Smooth muscle cell (in vitro differentiated cells): Measurements from ENCODE around the gene DIO3. TPM values are rescaled to one million over a fixed set of nuclear protein-coding genes. Genes with fewer than 3 reads are reported as not detected.

Experiments
- DNase-seq: peaks from one replicate; lab custom pipeline; 2025; ENCODE audit not compliant: unreplicated experiment; lab: John Stamatoyannopoulos, UW
- H2AFZ ChIP-seq: fragments of 200-600 bp; sonication (generic); 2 replicates; pipeline ENCODE4 v1.6.0; 2016; ENCODE audit warnings: antibody characterized with exemption, low read depth, mild to moderate bottlenecking
- H3F3A ChIP-seq: fragments of 200-600 bp; sonication (generic); 2 replicates; pipeline ENCODE4 v1.6.0; 2017; ENCODE audit warnings: antibody characterized with exemption, low read depth
- H3K27ac ChIP-seq: fragments of 200-600 bp; sonication (generic); 2 replicates; pipeline ENCODE4 v1.5.1; 2016; ENCODE audit warnings: low read depth, mild to moderate bottlenecking
- H3K27me3 ChIP-seq: fragments of 200-600 bp; sonication (generic); 2 replicates; pipeline ENCODE4 v1.6.1; 2016; ENCODE audit warnings: low read depth, mild to moderate bottlenecking
- H3K36me3 ChIP-seq: fragments of 200-600 bp; sonication (generic); 2 replicates; pipeline ENCODE4 v1.5.1; 2016; ENCODE audit warnings: low read depth
- H3K4me1 ChIP-seq: fragments of 200-600 bp; sonication (generic); 2 replicates; pipeline ENCODE4 v1.5.1; 2016; ENCODE audit warnings: low read depth
- H3K4me2 ChIP-seq: fragments of 200-600 bp; sonication (generic); 2 replicates; pipeline ENCODE4 v1.6.0; 2016; ENCODE audit warnings: mild to moderate bottlenecking
- H3K4me3 ChIP-seq: fragments of 200-600 bp; sonication (generic); 2 replicates; pipeline ENCODE4 v1.5.1; 2016; ENCODE audit warnings: mild to moderate bottlenecking
- H3K79me2 ChIP-seq: fragments of 200-600 bp; sonication (generic); 2 replicates; pipeline ENCODE4 v1.6.0; 2016; ENCODE audit warnings: low read depth, mild to moderate bottlenecking
- H3K9ac ChIP-seq: fragments of 200-600 bp; sonication (generic); 2 replicates; pipeline ENCODE4 v1.6.0; 2016; ENCODE audit warnings: low read depth
- H3K9me3 ChIP-seq: fragments of 200-600 bp; sonication (generic); replicated peaks from 2 replicates; pipeline ENCODE4 v1.5.1; 2016; ENCODE audit warnings: low read depth
- H4K20me1 ChIP-seq: fragments of 200-600 bp; sonication (generic); 2 replicates; pipeline ENCODE4 v1.6.0; 2016; ENCODE audit warnings: low read depth
- CTCF ChIP-seq: fragments of 200-600 bp; sonication (generic); IDR thresholded peaks from 2 replicates; pipeline ENCODE4 v1.5.1; 2017; ENCODE audit warnings: borderline replicate concordance, mild to moderate bottlenecking, antibody characterized with exemption; ENCODE audit not compliant: insufficient read depth, poor library complexity, severe bottlenecking
- WGBS: methylation state at CpG from one replicate; pipeline ENCODE4 v1.1.7; 2016; ENCODE audit warnings: low lambda C conversion rate; 5-methylcytosine and 5-hydroxymethylcytosine counted together
- polyA plus RNA-seq: library from polyadenylated mRNA; unstranded; fragments of >200 nt; fragmentation: Nextera tagmentation; extraction: Ambion mirVana; gene quantifications from 2 replicates; pipeline ENCODE4 v1.2.1, GENCODE V29; 2016
- total RNA-seq: library from RNA; depleted of rRNA; stranded (reverse); fragments of >200 nt; gene quantifications from 2 replicates; pipeline ENCODE4 v1.2.3, GENCODE V29; 2014

Gene DIO3
- total and polyA plus RNA-seq, 2 experiments from 2014 or later: 21.0 to 36.5 TPM

GRCh38 chr14:101539880-101540279, 21.4 kb upstream of the DIO3 start:
- Histone ChIP-seq H3K36me3 (no peaks in the 10 kb centered on the region), H3K79me2 (no peaks in the 10 kb centered on the region), H3K27me3 (no peaks in the 10 kb centered on the region), H3F3A (no peaks in the 10 kb centered on the region), H3K4me1 (no peaks in the 10 kb centered on the region), H3K4me2 (no peak overlapping the region), H4K20me1 (no peaks in the 10 kb centered on the region), H3K9me3 (no peaks in the 10 kb centered on the region), H3K27ac (no peak overlapping the region), H2AFZ (no peak overlapping the region), H3K4me3 (no peak overlapping the region), H3K9ac (no peak overlapping the region)
- 83% methylated on average over 11 of the region's 11 CpGs for WGBS
- TF ChIP-seq CTCF: no peak
- no peak for DNase-seq

GRCh38 chr14:101540481-101541462, 20.5 kb upstream of the DIO3 start:
- H4K20me1 ChIP-seq: no peaks in the 10 kb centered on the region
- no peaks in the 10 kb centered on the region for H3K27me3 ChIP-seq
- H3K79me2 ChIP-seq: no peaks in the 10 kb centered on the region
- H3K4me3 ChIP-seq: no peak overlapping the region
- no peaks in the 10 kb centered on the region for H3F3A ChIP-seq
- no peak for DNase-seq
- H3K9ac ChIP-seq: no peak overlapping the region
- H3K9me3 ChIP-seq: no peaks in the 10 kb centered on the region
- no peak overlapping the region for H3K4me2 ChIP-seq
- WGBS: 96% methylated on average over 22 of the region's 22 CpGs
- no peak overlapping the region for H3K27ac ChIP-seq
- no peak overlapping the region for H2AFZ ChIP-seq
- no peaks in the 10 kb centered on the region for H3K36me3 ChIP-seq
- no peak for TF ChIP-seq CTCF
- no peaks in the 10 kb centered on the region for H3K4me1 ChIP-seq

GRCh38 chr14:101542391-101542790, 18.9 kb upstream of the DIO3 start:
- H3K4me1 ChIP-seq: no peaks in the 10 kb centered on the region
- H3K9me3 ChIP-seq: no peaks in the 10 kb centered on the region
- no peaks in the 10 kb centered on the region for H3F3A ChIP-seq
- H3K79me2 ChIP-seq: no peaks in the 10 kb centered on the region
- H3K36me3 ChIP-seq: no peaks in the 10 kb centered on the region
- H3K27ac ChIP-seq: no peak overlapping the region
- H3K4me3 ChIP-seq: no peak overlapping the region
- 100% methylated on average over 5 of the region's 9 CpGs for WGBS
- H3K27me3 ChIP-seq: no peaks in the 10 kb centered on the region
- no peak for TF ChIP-seq CTCF
- no peak overlapping the region for H3K4me2 ChIP-seq
- no peaks in the 10 kb centered on the region for H4K20me1 ChIP-seq
- no peak overlapping the region for H3K9ac ChIP-seq
- no peak for DNase-seq
- no peak overlapping the region for H2AFZ ChIP-seq
